Fibroblast of the aortic adventitia (primary cell): ENCODE data around the gene ITGB8. TPM values are rescaled to one million over a fixed set of nuclear protein-coding genes. Genes with fewer than 3 reads are reported as not detected.

ENCODE experiments used
- DNase-seq: peaks from one replicate; pipeline ENCODE4 v3.0.0-alpha.2; 2010; ENCODE audit warnings: low read depth
- H3K4me3 ChIP-seq: 2 replicates; pipeline ENCODE4 v1.5.1; 2011; ENCODE audit warnings: low read depth, mild to moderate bottlenecking, control low read depth, low read length, moderate library complexity
- total RNA-seq: library from RNA; depleted of rRNA; stranded (reverse); fragments of >200 nt; gene quantifications from 2 replicates; pipeline ENCODE4 v1.2.3, GENCODE V29; 2012; ENCODE audit warnings: low replicate concordance
- TF ChIP-seq, protein P1 (sequence below): IDR thresholded peaks from 2 replicates; pipeline ENCODE4 v1.5.1; 2011; ENCODE audit warnings: mild to moderate bottlenecking, low read length, control low read depth, inconsistent platforms; ENCODE audit not compliant: insufficient read depth

Gene ITGB8
- total RNA-seq, 1 donor = 79.2 TPM

DNA sequence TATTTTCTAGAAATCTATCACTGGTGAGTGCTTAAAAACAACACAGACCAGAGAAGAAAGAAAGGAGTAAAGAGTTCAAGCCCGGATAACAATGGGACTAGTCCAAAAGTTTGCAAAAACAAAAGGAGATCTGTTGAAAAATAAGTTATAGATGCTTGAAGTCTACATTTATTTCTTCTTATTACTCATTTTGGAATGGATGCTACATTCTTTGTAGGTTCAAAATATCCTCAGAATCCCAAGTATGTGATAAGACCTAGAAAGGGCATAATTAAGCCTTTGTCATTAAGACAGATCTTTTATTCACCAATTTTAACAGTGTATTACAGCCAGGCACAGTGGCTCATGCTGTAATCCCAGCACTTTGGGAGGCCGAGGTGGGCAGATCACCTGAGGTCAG lies 42.7 kb upstream of the ITGB8 start:
- H3K4me3 ChIP-seq = no peak overlapping the region
- TF ChIP-seq, protein P1, sequence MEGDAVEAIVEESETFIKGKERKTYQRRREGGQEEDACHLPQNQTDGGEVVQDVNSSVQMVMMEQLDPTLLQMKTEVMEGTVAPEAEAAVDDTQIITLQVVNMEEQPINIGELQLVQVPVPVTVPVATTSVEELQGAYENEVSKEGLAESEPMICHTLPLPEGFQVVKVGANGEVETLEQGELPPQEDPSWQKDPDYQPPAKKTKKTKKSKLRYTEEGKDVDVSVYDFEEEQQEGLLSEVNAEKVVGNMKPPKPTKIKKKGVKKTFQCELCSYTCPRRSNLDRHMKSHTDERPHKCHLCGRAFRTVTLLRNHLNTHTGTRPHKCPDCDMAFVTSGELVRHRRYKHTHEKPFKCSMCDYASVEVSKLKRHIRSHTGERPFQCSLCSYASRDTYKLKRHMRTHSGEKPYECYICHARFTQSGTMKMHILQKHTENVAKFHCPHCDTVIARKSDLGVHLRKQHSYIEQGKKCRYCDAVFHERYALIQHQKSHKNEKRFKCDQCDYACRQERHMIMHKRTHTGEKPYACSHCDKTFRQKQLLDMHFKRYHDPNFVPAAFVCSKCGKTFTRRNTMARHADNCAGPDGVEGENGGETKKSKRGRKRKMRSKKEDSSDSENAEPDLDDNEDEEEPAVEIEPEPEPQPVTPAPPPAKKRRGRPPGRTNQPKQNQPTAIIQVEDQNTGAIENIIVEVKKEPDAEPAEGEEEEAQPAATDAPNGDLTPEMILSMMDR = no peak
- peak; percentile 64 for DNase-seq

DNA sequence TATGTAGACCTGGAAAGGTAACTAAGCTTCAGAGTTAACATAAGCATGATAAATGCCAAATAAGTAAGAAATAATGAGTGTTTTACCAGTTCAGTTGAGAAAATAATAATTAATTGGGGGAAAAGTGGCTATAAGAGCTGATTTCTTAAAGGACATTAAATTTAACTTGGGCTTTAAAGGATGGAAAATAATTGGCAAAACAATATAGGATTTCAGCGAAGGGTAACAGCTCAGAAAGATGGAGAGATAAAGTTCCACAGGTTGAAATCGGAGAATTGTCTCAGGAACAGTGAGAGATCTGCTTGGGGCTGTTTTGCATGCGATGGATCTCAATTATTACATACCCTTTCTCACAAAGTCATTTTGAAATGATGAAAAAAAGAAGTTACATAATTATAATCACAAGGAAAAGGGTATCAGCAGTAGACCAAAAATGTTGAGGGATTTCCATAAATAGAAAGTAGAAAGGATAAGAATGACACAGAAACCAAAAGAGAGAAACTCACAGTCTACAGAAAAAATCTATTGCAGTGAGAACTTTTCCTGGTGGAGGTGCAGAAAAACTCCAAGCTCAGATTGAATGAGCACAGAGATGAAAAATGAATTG lies 40.1 kb upstream of the ITGB8 start:
- peak; percentile 40 for DNase-seq

DNA sequence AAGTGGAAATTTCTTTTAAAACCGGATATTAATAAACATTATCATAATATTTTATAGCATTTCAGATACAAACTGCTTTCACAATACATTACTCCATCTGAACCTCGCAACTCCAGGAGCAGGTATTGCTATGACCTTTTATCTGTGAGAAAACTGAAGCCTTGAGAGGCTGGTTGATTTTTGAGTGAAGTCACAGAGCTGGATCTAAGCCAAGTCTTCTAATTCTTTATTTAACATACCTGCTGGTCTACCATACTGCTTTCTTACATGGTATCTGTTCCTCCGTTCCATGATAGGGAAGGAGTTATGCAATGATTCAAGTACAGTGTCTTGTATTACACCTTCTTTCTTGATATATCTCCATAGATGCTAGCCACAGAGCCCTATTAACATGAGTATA lies 37.4 kb upstream of the ITGB8 start:
- TF ChIP-seq, protein P1 = no peak
- no peak overlapping the region for H3K4me3 ChIP-seq
- no peak for DNase-seq

More for the DNA sequence above, 40.1 kb upstream of the ITGB8 start:
- no peak overlapping the region for H3K4me3 ChIP-seq
- TF ChIP-seq, protein P1 = no peak

DNA sequence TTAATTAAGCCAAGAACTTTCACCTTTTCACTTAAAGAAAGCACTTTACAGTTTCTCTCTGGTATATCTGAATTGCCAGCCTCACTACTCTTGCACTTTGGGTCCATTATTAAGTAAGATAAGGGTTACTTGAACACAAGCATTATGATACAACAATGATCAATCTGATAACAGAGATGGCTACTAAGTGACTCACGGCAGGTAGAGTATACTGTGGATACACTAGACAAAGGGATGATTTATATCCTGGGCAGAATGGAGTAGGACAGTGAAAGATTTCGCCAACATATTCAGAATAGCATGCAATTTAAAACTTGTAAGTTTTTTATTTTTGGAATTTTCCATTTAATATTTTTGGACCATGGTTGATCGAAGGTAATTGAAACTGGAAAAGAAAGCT lies 34.3 kb upstream of the ITGB8 start:
- DNase-seq = no peak
- H3K4me3 ChIP-seq = no peak overlapping the region
- TF ChIP-seq, protein P1 = no peak

DNA sequence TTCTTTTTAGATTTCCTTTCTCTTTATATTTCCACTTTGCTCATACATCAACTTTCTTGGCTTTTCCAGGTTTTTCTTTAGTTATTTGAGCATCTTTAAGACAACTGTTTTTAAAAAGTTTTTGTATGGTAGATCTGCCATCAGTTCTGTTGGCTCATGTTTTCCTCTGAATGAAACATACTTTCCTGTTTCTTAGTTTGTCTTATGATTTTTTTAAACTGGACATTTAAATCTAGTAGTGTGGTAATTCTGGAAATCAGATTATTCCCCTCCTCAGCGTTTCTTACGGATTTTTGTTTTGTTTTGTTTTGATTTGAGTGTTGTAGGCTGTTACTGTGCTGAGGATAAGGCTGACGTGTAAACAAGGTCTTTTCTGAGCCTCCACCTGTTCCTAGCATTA lies 33.8 kb upstream of the ITGB8 start:
- H3K4me3 ChIP-seq = no peak overlapping the region
- DNase-seq = no peak
- TF ChIP-seq, protein P1 = no peak

DNA sequence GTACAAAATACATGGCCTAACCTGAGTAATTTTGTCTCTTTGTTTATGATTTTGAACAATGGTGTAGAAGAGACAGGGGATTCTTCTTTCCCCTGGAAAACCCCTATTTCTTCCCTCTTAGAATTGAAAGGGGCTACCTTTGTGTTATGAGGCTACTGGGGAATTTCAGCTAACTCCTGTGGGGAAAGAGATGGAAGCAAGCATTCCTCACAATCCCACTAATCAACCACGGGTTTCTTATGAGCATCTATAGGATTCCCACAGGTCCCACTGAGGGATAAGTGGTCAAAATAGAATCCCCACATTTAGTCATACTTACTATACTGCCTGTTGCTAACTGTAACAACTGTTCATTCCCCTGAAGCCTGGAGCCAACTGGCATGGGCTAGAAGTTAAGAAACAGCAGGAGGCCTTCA lies 32.2 kb upstream of the ITGB8 start:
- H3K4me3 ChIP-seq = no peak overlapping the region
- peak; percentile 50 for DNase-seq
- TF ChIP-seq, protein P1 = no peak

DNA sequence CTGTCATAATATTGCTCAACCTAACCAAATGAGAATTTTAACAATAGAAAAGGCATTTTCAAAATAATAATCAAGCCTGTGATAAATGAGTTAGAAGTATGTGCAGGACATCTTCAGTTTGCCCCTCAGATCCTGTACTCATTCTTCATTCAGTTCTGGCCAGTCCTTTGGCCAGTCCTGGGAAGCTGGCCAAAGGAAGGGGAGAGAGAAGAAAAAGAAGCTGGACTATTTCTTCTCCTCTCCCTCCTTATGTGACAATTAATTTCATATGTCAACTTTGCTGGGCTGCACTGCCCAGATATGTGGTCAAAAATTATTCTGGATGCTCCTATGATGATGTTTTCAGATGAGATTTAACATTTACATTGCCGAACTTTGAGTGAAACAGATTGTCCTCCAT lies 31.6 kb upstream of the ITGB8 start:
- H3K4me3 ChIP-seq = no peak overlapping the region
- DNase-seq = peak; percentile 55
- TF ChIP-seq, protein P1 = no peak
